Pancreas (tissue), 10 donors: ENCODE results near the gene CLCN2. TPM values are rescaled to one million over a fixed set of nuclear protein-coding genes. Genes with fewer than 3 reads are reported as not detected.
A peak's percentile ranks its signal among the peaks of the same experiment; 100 is the strongest.

ENCODE experiments used
- ATAC-seq, 4 donors: fragments of 200-7000 bp; cut with Tn5 transposase; one replicate each; pipeline versions ENCODE4 v1.8.0 to v1.9.1; 2020; ENCODE audit warnings: mild to moderate bottlenecking in 4 of 4, moderate library complexity in 4 of 4
- DNase-seq, 6 donors: peaks; one replicate each; pipeline ENCODE4 v3.0.0-alpha.2; 2020
- FAIRE-seq: peaks from 2 replicates; lab custom pipeline; 2012; peaks lifted over from hg19 to GRCh38; lab: Jason Lieb, UNC
- H3K27ac ChIP-seq, 4 donors: fragments of 200-600 bp; sonication (generic); 1 replicate in 3 of 4; 2 replicates in 1 of 4; pipeline versions ENCODE4 v1.5.0 to v1.8.0; 2020
- H3K27me3 ChIP-seq, 4 donors: fragments of 200-600 bp; one replicate each; pipeline ENCODE4 v1.8.0; 2021
- H3K36me3 ChIP-seq, 3 donors: fragments of 200-600 bp; sonication (generic) in 1 of 3; one replicate each; pipeline versions ENCODE4 v1.5.0 to v1.8.0; 2020 to 2021
- H3K4me1 ChIP-seq, 3 donors: fragments of 200-600 bp; one replicate each; pipeline ENCODE4 v1.8.0; 2021
- H3K4me3 ChIP-seq, 4 donors: fragments of 200-600 bp; sonication (generic) in 2 of 4; one replicate each; pipeline versions ENCODE4 v1.5.0 to v1.8.0; 2020 to 2021
- H3K9me3 ChIP-seq, 4 donors: fragments of 200-600 bp; one replicate each; pipeline ENCODE4 v1.8.0; 2021
- CTCF ChIP-seq, 4 donors: fragments of 200-600 bp; sonication (generic) in 3 of 4; IDR thresholded peaks; one replicate each; pipeline versions ENCODE4 v1.5.0 to v1.8.0; 2021; ENCODE audit warnings: antibody characterized with exemption in 4 of 4
- WGBS, 2 donors: extraction: QIAGEN DNeasy Blood & Tissue Kit; methylation state at CpG; one replicate each; pipeline ENCODE4 v1.1.7; 2013; 5-methylcytosine and 5-hydroxymethylcytosine counted together
- intact Hi-C, 3 donors: fragments of 100-400 bp; cut with DNase I; formaldehyde crosslinking; loops; one replicate each; pipeline versions ENCODE4 v1.11.1 to v1.14.2; 2022
- polyA plus RNA-seq, 2 donors: library from polyadenylated mRNA; stranded (reverse); fragments of 200-250 nt; gene quantifications; one replicate each; pipeline ENCODE4 v1.2.3, GENCODE V29; 2013
- total RNA-seq, 6 donors: library from RNA; stranded (reverse); fragmentation: NEBNext Ultra II Directional in 4 of 6; extraction: Animal tissue kit (Norgen Biotek cat#: 25700) in 4 of 6; gene quantifications; one replicate each; pipeline versions ENCODE4 v1.2.1 to v1.2.4, GENCODE V29; 2021 to 2023
- donor health status: healthy with polysubstance abuse.
- donor health status: DM: no; HTN: no; CAD: no; lungs with moderate emphysema.
- donor health status: DM: no; HTN: no; CAD: no.
- donor health status: control.
- donor health status: control.
- donor health status: Bipolar disorder and iron deficiency.
- donor health status: DM: yes; HTN: yes; CAD: no.
- donor health status: DM: no; HTN: no; CAD: no.
- donor health status: DM: no; HTN: no; CAD: no.
- donor health status: DM: yes; HTN: yes; CAD: no.

The CLCN2 gene
- total and polyA plus RNA-seq, 8 donors, result 4.9 to 25.5 (median 7.9) TPM

GRCh38 chr3:184361932-184362667 is 695 bp upstream of the CLCN2 start:
- Histone ChIP-seq H3K27me3 (no peaks in the 10 kb centered on the region), H3K27ac (peak overlapping the region; percentile 91 to 98 (median 97)), H3K9me3 (no peaks in the 10 kb centered on the region), H3K4me1 (peaks cover 0 to 10% (median 0%) of the 10 kb centered on the region in 3 donors), H3K36me3 (peaks cover 0 to 5% (median 0%) of the 10 kb centered on the region in 3 donors), H3K4me3 (peak overlapping the region; percentile 74 to 97 (median 78))
- no peak for FAIRE-seq
- intact Hi-C loops, result no loop called here
- peak in 4 of 6 donors; percentile 66 to 85 (median 76) for DNase-seq
- TF ChIP-seq CTCF (IDR thresholded peaks at IDR 0.05), result no peak
- 0% methylated on average over 33 to 38 of the region's 38 CpGs for WGBS, 2 donors
- peak; percentile 42 to 49 (median 46) for ATAC-seq

DNA sequence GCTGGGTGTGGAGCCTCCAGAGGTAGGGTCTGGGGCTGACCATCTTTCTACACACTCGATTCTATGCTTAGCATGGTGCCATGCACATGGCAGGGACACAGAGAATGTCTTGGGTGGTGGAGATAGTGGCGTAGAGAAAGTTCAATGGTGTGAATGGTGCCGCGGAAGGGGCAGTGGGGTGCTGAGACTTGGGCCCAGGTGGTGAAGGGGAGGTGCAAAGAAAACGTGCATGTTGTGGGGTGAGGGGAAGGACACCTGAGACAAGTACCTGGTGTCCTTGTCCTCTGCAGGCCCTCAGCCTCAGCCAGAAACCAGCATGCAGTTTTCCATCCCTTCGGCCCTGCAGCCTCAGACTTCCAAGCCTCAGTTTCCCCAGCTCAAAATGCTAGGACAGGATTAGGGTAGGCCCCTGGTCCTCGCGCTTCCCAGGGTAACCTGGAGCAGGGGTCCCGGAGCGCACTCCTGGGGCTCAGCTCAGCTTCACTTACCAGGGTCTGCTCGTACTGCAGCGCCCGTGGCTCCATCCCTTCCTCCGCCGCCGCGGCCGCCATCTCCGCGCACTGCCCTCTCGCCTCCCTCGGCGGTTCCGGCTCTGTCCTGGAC is 375 bp downstream of the CLCN2 start:
- intact Hi-C loops, result no loop called here

GRCh38 chr3:184360070-184360928 is 1.1 kb downstream of the CLCN2 start:
- DNase-seq, result peak in 3 of 6 donors; percentile 18 to 29 (median 22)

More for the DNA sequence above, 375 bp downstream of the CLCN2 start:
- H3K27ac ChIP-seq, result peak overlapping the region; percentile 12 to 97 (median 66)
- peaks cover 0 to 10% (median 0%) of the 10 kb centered on the region in 3 donors for H3K4me1 ChIP-seq
- peak overlapping the region; percentile 74 to 97 (median 78) for H3K4me3 ChIP-seq
- WGBS, 2 donors, result 4 to 5% methylated on average over 24 of the region's 24 CpGs
- H3K36me3 ChIP-seq, result peaks cover 0 to 5% (median 0%) of the 10 kb centered on the region in 3 donors
- no peak for TF ChIP-seq CTCF (IDR thresholded peaks at IDR 0.05)
- no peaks in the 10 kb centered on the region for H3K27me3 ChIP-seq
- DNase-seq (peak in 3 of 6 donors; percentile 10 to 33 (median 26)), ATAC-seq (no peak), FAIRE-seq (no peak)
- no peaks in the 10 kb centered on the region for H3K9me3 ChIP-seq

DNA sequence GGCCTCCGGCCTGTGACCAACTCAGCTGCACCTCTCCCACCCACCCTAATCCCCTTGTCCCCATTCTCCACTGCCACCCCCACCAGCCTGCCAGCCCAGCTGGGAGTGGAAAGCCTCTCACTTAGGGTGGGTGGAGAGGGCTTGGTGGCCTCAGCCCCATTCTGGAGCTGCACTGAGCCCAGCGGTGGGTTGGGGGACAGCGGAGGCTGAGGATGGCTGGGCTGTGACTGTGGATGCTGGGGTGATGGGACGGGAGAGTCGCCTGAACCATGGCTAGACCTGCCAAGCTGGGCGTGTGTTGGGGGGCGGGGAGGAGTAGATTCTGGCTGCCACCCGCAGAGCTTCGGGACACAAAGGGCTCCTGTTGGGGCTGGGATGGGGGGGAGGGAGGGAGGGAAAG is 1.8 kb downstream of the CLCN2 start:
- H3K9me3 ChIP-seq, result no peaks in the 10 kb centered on the region
- H3K27ac ChIP-seq, result no peak overlapping the region
- TF ChIP-seq CTCF (IDR thresholded peaks at IDR 0.05), result no peak
- FAIRE-seq (no peak), ATAC-seq (no peak), DNase-seq (peak in 5 of 6 donors; percentile 45 to 71 (median 57))
- no peaks in the 10 kb centered on the region for H3K27me3 ChIP-seq
- H3K4me3 ChIP-seq, result no peak overlapping the region
- peaks cover 0 to 8% (median 0%) of the 10 kb centered on the region in 3 donors for H3K4me1 ChIP-seq
- WGBS, 2 donors, result 60 to 82% methylated on average over 9 of the region's 9 CpGs
- intact Hi-C loops, result no loop called here
- no peaks in the 10 kb centered on the region for H3K36me3 ChIP-seq

More at GRCh38 chr3:184360070-184360928, 1.1 kb downstream of the CLCN2 start:
- peak overlapping the region in 3 of 4 donors; percentile 12 to 97 (median 97) for H3K27ac ChIP-seq
- ATAC-seq, result no peak
- peaks cover 0 to 3% (median 0%) of the 10 kb centered on the region in 3 donors for H3K36me3 ChIP-seq
- TF ChIP-seq CTCF (IDR thresholded peaks at IDR 0.05), result no peak
- no peak for FAIRE-seq
- 63 to 64% methylated on average over 12 of the region's 12 CpGs for WGBS, 2 donors
- H3K4me3 ChIP-seq, result peak overlapping the region; percentile 74 to 97 (median 78)
- H3K9me3 ChIP-seq, result no peaks in the 10 kb centered on the region
- H3K4me1 ChIP-seq, result peaks cover 0 to 10% (median 0%) of the 10 kb centered on the region in 3 donors
- no peaks in the 10 kb centered on the region for H3K27me3 ChIP-seq
- intact Hi-C loops, result no loop called here
